Measurements from ENCODE around the gene SDS.

The SDS gene

GRCh38 chr12:113396828-113397496, 6.7 kb downstream of the SDS start:
- H3K9ac ChIP-seq (ENCODE audit: low read length) = no peak overlapping the region
- no peaks in the 10 kb centered on the region for H3K36me3 ChIP-seq (ENCODE audit: insufficient read depth, low read length)
- H3K27me3 ChIP-seq (ENCODE audit: insufficient read depth, low read length) = 0 out of 2 replicates have a peak, but pooled peaks cover 7% of the 10 kb centered on the region
- H3K4me2 ChIP-seq (ENCODE audit: low read length) = no peak overlapping the region
- H4K20me1 ChIP-seq (ENCODE audit: insufficient read depth, low read length) = no peaks in the 10 kb centered on the region
- no peaks in the 10 kb centered on the region for H3K4me1 ChIP-seq (ENCODE audit: insufficient read depth, low read length, severe bottlenecking)
- H3K9me3 ChIP-seq (ENCODE audit: low read length) = no peaks in the 10 kb centered on the region
- no peaks in the 10 kb centered on the region for H3K79me2 ChIP-seq (ENCODE audit: insufficient read depth, low read length)
- no peaks in the 10 kb centered on the region for H3K9me2 ChIP-seq (ENCODE audit: low read depth, low read length)
- H2AFZ ChIP-seq (ENCODE audit: low read length) = no peak overlapping the region
- no peak overlapping the region for H3K4me3 ChIP-seq (ENCODE audit: low read depth, low read length, poor library complexity, severe bottlenecking)
- H3F3A ChIP-seq (ENCODE audit: insufficient read depth, low read length) = no peaks in the 10 kb centered on the region
- no peak for TF ChIP-seq EZH2 (IDR thresholded peaks at IDR 0.05; ENCODE audit: borderline replicate concordance, low read length)
- TF ChIP-seq CTCF (IDR thresholded peaks at IDR 0.05; ENCODE audit: low read length) = no peak
- H3K27ac ChIP-seq (ENCODE audit: low read depth, low read length, poor library complexity, severe bottlenecking) = no peak overlapping the region

DNA sequence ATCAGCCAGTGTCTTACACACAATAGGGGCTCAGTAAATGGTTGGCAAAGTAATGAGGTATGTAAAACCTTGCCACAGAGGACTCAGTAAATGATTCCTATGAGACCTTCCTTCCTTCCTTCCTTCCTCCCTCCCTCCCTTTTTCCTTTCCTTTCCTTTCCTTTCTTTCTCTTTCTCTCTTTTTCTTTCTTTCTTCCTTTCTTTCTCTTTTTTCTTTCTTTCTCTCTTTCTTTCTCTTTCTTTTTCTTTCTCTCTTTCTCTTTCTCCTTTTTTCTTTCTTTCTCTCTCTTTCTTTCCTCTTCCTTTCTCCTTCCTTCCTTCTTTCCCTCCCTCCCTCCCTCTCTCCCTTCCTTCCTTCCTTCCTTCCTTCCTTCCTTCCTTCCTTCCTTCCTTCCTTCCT, 7.5 kb downstream of the SDS start:
- Histone ChIP-seq H3F3A (ENCODE audit: insufficient read depth, low read length) (no peaks in the 10 kb centered on the region), H4K20me1 (ENCODE audit: insufficient read depth, low read length) (no peaks in the 10 kb centered on the region), H3K4me1 (ENCODE audit: insufficient read depth, low read length, severe bottlenecking) (no peaks in the 10 kb centered on the region), H3K27me3 (ENCODE audit: insufficient read depth, low read length) (0 out of 2 replicates have a peak, but pooled peaks cover 7% of the 10 kb centered on the region), H3K9me3 (ENCODE audit: low read length) (no peaks in the 10 kb centered on the region), H3K27ac (ENCODE audit: low read depth, low read length, poor library complexity, severe bottlenecking) (no peak overlapping the region), H2AFZ (ENCODE audit: low read length) (no peak overlapping the region), H3K4me3 (ENCODE audit: low read depth, low read length, poor library complexity, severe bottlenecking) (no peak overlapping the region), H3K79me2 (ENCODE audit: insufficient read depth, low read length) (no peaks in the 10 kb centered on the region), H3K9ac (ENCODE audit: low read length) (no peak overlapping the region), H3K4me2 (ENCODE audit: low read length) (no peak overlapping the region), H3K36me3 (ENCODE audit: insufficient read depth, low read length) (no peaks in the 10 kb centered on the region), H3K9me2 (ENCODE audit: low read depth, low read length) (no peaks in the 10 kb centered on the region)
- TF ChIP-seq EZH2 (IDR thresholded peaks at IDR 0.05; ENCODE audit: borderline replicate concordance, low read length) (no peak), CTCF (IDR thresholded peaks at IDR 0.05; ENCODE audit: low read length) (no peak)

- H3K27me3 ChIP-seq (ENCODE audit: insufficient read depth, low read length) = 0 out of 2 replicates have a peak, but pooled peaks cover 7% of the 10 kb centered on the region
- no peak overlapping the region for H3K27ac ChIP-seq (ENCODE audit: low read depth, low read length, poor library complexity, severe bottlenecking)
- no peak overlapping the region for H2AFZ ChIP-seq (ENCODE audit: low read length)
- no peak overlapping the region for H3K4me2 ChIP-seq (ENCODE audit: low read length)
- H3K4me3 ChIP-seq (ENCODE audit: low read depth, low read length, poor library complexity, severe bottlenecking) = no peak overlapping the region
- H3K36me3 ChIP-seq (ENCODE audit: insufficient read depth, low read length) = peaks cover 6% of the 10 kb centered on the region
- no peaks in the 10 kb centered on the region for H3K9me3 ChIP-seq (ENCODE audit: low read length)
- H3F3A ChIP-seq (ENCODE audit: insufficient read depth, low read length) = no peaks in the 10 kb centered on the region
- H3K9ac ChIP-seq (ENCODE audit: low read length) = no peak overlapping the region
- H4K20me1 ChIP-seq (ENCODE audit: insufficient read depth, low read length) = no peaks in the 10 kb centered on the region
- no peaks in the 10 kb centered on the region for H3K79me2 ChIP-seq (ENCODE audit: insufficient read depth, low read length)
- H3K4me1 ChIP-seq (ENCODE audit: insufficient read depth, low read length, severe bottlenecking) = no peaks in the 10 kb centered on the region
- H3K9me2 ChIP-seq (ENCODE audit: low read depth, low read length) = no peaks in the 10 kb centered on the region
- TF ChIP-seq EZH2 (IDR thresholded peaks at IDR 0.05; ENCODE audit: borderline replicate concordance, low read length) (no peak), CTCF (IDR thresholded peaks at IDR 0.05; ENCODE audit: low read length) (no peak)
Measured at GRCh38 chr12:113395119-113395518, 8.6 kb downstream of the SDS start.
